ENCODE data around the gene TBX10.

The TBX10 gene

GRCh38 chr11:67656278-67656922 lies 16.8 kb upstream of the TBX10 start:
- H3K9me3 ChIP-seq (replicated peaks; ENCODE audit: insufficient read depth, low read length) = no peaks in the 10 kb centered on the region
- no peak overlapping the region for H3K9ac ChIP-seq (ENCODE audit: low read length)
- peaks cover 10% of the 10 kb centered on the region for H3K4me1 ChIP-seq (ENCODE audit: low read length)
- no peaks in the 10 kb centered on the region for H3K79me2 ChIP-seq (ENCODE audit: low read length)
- H3K36me3 ChIP-seq (replicated peaks; ENCODE audit: insufficient read depth, low read length) = no peaks in the 10 kb centered on the region
- no peak overlapping the region for H3K27ac ChIP-seq (ENCODE audit: low read length)
- H2AFZ ChIP-seq (ENCODE audit: low read length) = no peak overlapping the region
- DNase-seq = no peak
- peaks cover 10% of the 10 kb centered on the region for H3F3A ChIP-seq (ENCODE audit: insufficient read depth, low read length)
- H3K4me2 ChIP-seq (ENCODE audit: low read depth, low read length) = no peak overlapping the region
- H3K9me2 ChIP-seq (replicated peaks; ENCODE audit: insufficient read depth, low read length) = no peaks in the 10 kb centered on the region
- H4K20me1 ChIP-seq (ENCODE audit: insufficient read depth, low read length) = no peaks in the 10 kb centered on the region
- TF ChIP-seq CTCF (IDR thresholded peaks at IDR 0.05; ENCODE audit: low read length) (no peak), EZH2phosphoT487 (IDR thresholded peaks at IDR 0.05; ENCODE audit: low read length) (no peak), EZH2 (optimal IDR thresholded peaks at IDR 0.05; ENCODE audit: low read depth, low read length) (no peak)
- H3K4me3 ChIP-seq (ENCODE audit: low read length) = no peak overlapping the region
- no peaks in the 10 kb centered on the region; the same call in none of the 2 replicates for H3K27me3 ChIP-seq (replicated peaks; ENCODE audit: insufficient read depth, low read length)

- peaks cover 18% of the 10 kb centered on the region for H3K4me1 ChIP-seq (ENCODE audit: low read length)
- no peaks in the 10 kb centered on the region for H3K9me2 ChIP-seq (replicated peaks; ENCODE audit: insufficient read depth, low read length)
- H3K4me3 ChIP-seq (ENCODE audit: low read length) = no peak overlapping the region
- H3F3A ChIP-seq (ENCODE audit: insufficient read depth, low read length) = peaks cover 15% of the 10 kb centered on the region
- no peaks in the 10 kb centered on the region for H3K27me3 ChIP-seq (replicated peaks; ENCODE audit: insufficient read depth, low read length)
- no peak overlapping the region for H3K27ac ChIP-seq (ENCODE audit: low read length)
- TF ChIP-seq EZH2 (optimal IDR thresholded peaks at IDR 0.05; ENCODE audit: low read depth, low read length) = no peak
- TF ChIP-seq CTCF (IDR thresholded peaks at IDR 0.05; ENCODE audit: low read length) = no peak
- TF ChIP-seq EZH2phosphoT487 (IDR thresholded peaks at IDR 0.05; ENCODE audit: low read length) = no peak
- H2AFZ ChIP-seq (ENCODE audit: low read length) = no peak overlapping the region
- H3K9me3 ChIP-seq (replicated peaks; ENCODE audit: insufficient read depth, low read length) = no peaks in the 10 kb centered on the region
- DNase-seq = no peak
- H3K4me2 ChIP-seq (ENCODE audit: low read depth, low read length) = no peak overlapping the region
- no peaks in the 10 kb centered on the region for H3K79me2 ChIP-seq (ENCODE audit: low read length)
- no peaks in the 10 kb centered on the region for H4K20me1 ChIP-seq (ENCODE audit: insufficient read depth, low read length)
- no peak overlapping the region for H3K9ac ChIP-seq (ENCODE audit: low read length)
- H3K36me3 ChIP-seq (replicated peaks; ENCODE audit: insufficient read depth, low read length) = no peaks in the 10 kb centered on the region
These were observed 14.7 kb upstream of the TBX10 start for GRCh38 chr11:67654225-67654624.

GRCh38 chr11:67652965-67653845 lies 13.6 kb upstream of the TBX10 start:
- Histone ChIP-seq H3K9me3 (replicated peaks; ENCODE audit: insufficient read depth, low read length) (no peaks in the 10 kb centered on the region), H3K36me3 (replicated peaks; ENCODE audit: insufficient read depth, low read length) (no peaks in the 10 kb centered on the region), H3K27me3 (replicated peaks; ENCODE audit: insufficient read depth, low read length) (no peaks in the 10 kb centered on the region), H3F3A (ENCODE audit: insufficient read depth, low read length) (peaks cover 17% of the 10 kb centered on the region; the same call in 1 of the 2 replicates), H3K27ac (ENCODE audit: low read length) (no peak overlapping the region), H3K4me1 (ENCODE audit: low read length) (peaks cover 19% of the 10 kb centered on the region), H3K4me3 (ENCODE audit: low read length) (no peak overlapping the region), H3K9ac (ENCODE audit: low read length) (no peak overlapping the region), H4K20me1 (ENCODE audit: insufficient read depth, low read length) (no peaks in the 10 kb centered on the region), H2AFZ (ENCODE audit: low read length) (no peak overlapping the region), H3K4me2 (ENCODE audit: low read depth, low read length) (no peak overlapping the region), H3K9me2 (replicated peaks; ENCODE audit: insufficient read depth, low read length) (no peaks in the 10 kb centered on the region), H3K79me2 (ENCODE audit: low read length) (no peaks in the 10 kb centered on the region)
- DNase-seq = no peak
- TF ChIP-seq CTCF (IDR thresholded peaks at IDR 0.05; ENCODE audit: low read length) (no peak), EZH2 (optimal IDR thresholded peaks at IDR 0.05; ENCODE audit: low read depth, low read length) (no peak), EZH2phosphoT487 (IDR thresholded peaks at IDR 0.05; ENCODE audit: low read length) (no peak)
